Prostate gland (tissue), 2 donors: ENCODE data around the gene CITED1.

ENCODE experiments used
- CTCF ChIP-seq, 4 experiments: fragments of 200-600 bp in 2 of 4; fragments of 450-650 bp in 2 of 4; sonication (generic) in 2 of 4; IDR thresholded peaks; 1 replicate in 3 of 4; 2 replicates in 1 of 4; pipeline ENCODE4 v1.5.1; 2016 to 2019; ENCODE audit warnings: antibody characterized with exemption in 4 of 4, mild to moderate bottlenecking in 2 of 4, moderate library complexity in 2 of 4
- POLR2AphosphoS5 ChIP-seq: sonication (generic); formaldehyde crosslinking; IDR thresholded peaks from one replicate; pipeline ENCODE4 v1.6.1; 2017; ENCODE audit warnings: antibody characterized with exemption

- TF ChIP-seq CTCF (IDR thresholded peaks at IDR 0.05) (no peak), POLR2AphosphoS5 (no peak)
Measured at GRCh38 chrX:72272868-72273267, 32.8 kb downstream of the CITED1 start.
